AG20443 (cell line): ENCODE results near the gene ADGRL1.

Experiments
- DNase-seq: peaks from one replicate; pipeline ENCODE4 v3.0.0; 2012; ENCODE audit warnings: low spot score, mixed read lengths

ADGRL1 gene

GRCh38 chr19:14139944-14140343 lies 66.0 kb downstream of the ADGRL1 start:
- DNase-seq: no peak

- no peak for DNase-seq
These were observed 67.2 kb downstream of the ADGRL1 start for GRCh38 chr19:14138576-14139265.

- DNase-seq: peak; percentile 98
These were observed 69.3 kb downstream of the ADGRL1 start, which contains the start of gene ASF1B for GRCh38 chr19:14136509-14137281. ASF1B (minus strand) TSS chr19:14136589; CDS start chr19:14136456, 133 bp downstream.

- DNase-seq: no peak
These were observed 69.9 kb downstream of the ADGRL1 start for GRCh38 chr19:14135985-14136508.

GRCh38 chr19:14135355-14135754 lies 70.6 kb downstream of the ADGRL1 start:
- no peak for DNase-seq

GRCh38 chr19:14127929-14128509 lies 78.0 kb downstream of the ADGRL1 start:
- DNase-seq: no peak

GRCh38 chr19:14127176-14127575 lies 78.8 kb downstream of the ADGRL1 start:
- no peak for DNase-seq

GRCh38 chr19:14122924-14123323 lies 83.0 kb downstream of the ADGRL1 start:
- no peak for DNase-seq

GRCh38 chr19:14120497-14120780 lies 85.5 kb downstream of the ADGRL1 start:
- no peak for DNase-seq

- DNase-seq: no peak
These were observed 86.1 kb downstream of the ADGRL1 start for GRCh38 chr19:14119644-14120496.

GRCh38 chr19:14119146-14119545 lies 86.8 kb downstream of the ADGRL1 start:
- no peak for DNase-seq

GRCh38 chr19:14118165-14119051 lies 87.6 kb downstream of the ADGRL1 start:
- DNase-seq: peak; percentile 84

- DNase-seq: peak; percentile 99
These were observed 88.3 kb downstream of the ADGRL1 start, which contains the start of gene PRKACA for GRCh38 chr19:14117668-14118164. PRKACA (minus strand) TSS chr19:14117762; CDS start chr19:14117547, 215 bp downstream.

- DNase-seq: no peak
These were observed 88.9 kb downstream of the ADGRL1 start for GRCh38 chr19:14116918-14117578.

- DNase-seq: no peak
These were observed 89.4 kb downstream of the ADGRL1 start for GRCh38 chr19:14116525-14116917.

GRCh38 chr19:14115756-14116155 lies 90.2 kb downstream of the ADGRL1 start:
- no peak for DNase-seq

GRCh38 chr19:14114854-14115253 lies 91.1 kb downstream of the ADGRL1 start:
- DNase-seq: no peak

- DNase-seq: no peak
These were observed 91.5 kb downstream of the ADGRL1 start for GRCh38 chr19:14114439-14114838.

- DNase-seq: no peak
These were observed 92.1 kb downstream of the ADGRL1 start for GRCh38 chr19:14113762-14114414.
